Activated T-cell treated with anti-CD3 and anti-CD28 coated beads, Interleukin-2, amount 50 U/mL, for 4 hours (primary cell): ENCODE data around the gene CYP19A1. TPM values are rescaled to one million over a fixed set of nuclear protein-coding genes. Genes with fewer than 3 reads are reported as not detected.

Experiments
- ATAC-seq, 2 donors: fragments of 200-7000 bp; cut with Tn5 transposase; one replicate each; pipeline ENCODE4 v1.10.0; 2021
- DNase-seq: peaks from one replicate; pipeline ENCODE4 v3.0.0-alpha.2; 2020
- H3K27me3 Mint-ChIP-seq: one replicate; pipeline ENCODE4 v1.8.0; 2021; ENCODE audit warnings: low read depth, mixed read lengths
- H3K36me3 Mint-ChIP-seq: one replicate; pipeline ENCODE4 v1.8.0; 2022; ENCODE audit warnings: mixed read lengths; ENCODE audit not compliant: insufficient read depth
- H3K4me1 Mint-ChIP-seq: one replicate; pipeline ENCODE4 v1.8.0; 2021; ENCODE audit warnings: low read depth, mixed read lengths
- H3K4me3 Mint-ChIP-seq: one replicate; pipeline ENCODE4 v1.8.0; 2021; ENCODE audit warnings: mild to moderate bottlenecking, moderate library complexity, mixed read lengths
- H3K9me3 Mint-ChIP-seq: one replicate; pipeline ENCODE4 v1.8.0; 2021; ENCODE audit warnings: mixed read lengths
- total RNA-seq, 3 donors: library from RNA; stranded (reverse); gene quantifications; one replicate each; pipeline ENCODE4 v1.2.1, GENCODE V29; 2021

The CYP19A1 gene
- total RNA-seq, 3 donors from 2014 or later: 0.40 TPM; not detected in 2

DNA sequence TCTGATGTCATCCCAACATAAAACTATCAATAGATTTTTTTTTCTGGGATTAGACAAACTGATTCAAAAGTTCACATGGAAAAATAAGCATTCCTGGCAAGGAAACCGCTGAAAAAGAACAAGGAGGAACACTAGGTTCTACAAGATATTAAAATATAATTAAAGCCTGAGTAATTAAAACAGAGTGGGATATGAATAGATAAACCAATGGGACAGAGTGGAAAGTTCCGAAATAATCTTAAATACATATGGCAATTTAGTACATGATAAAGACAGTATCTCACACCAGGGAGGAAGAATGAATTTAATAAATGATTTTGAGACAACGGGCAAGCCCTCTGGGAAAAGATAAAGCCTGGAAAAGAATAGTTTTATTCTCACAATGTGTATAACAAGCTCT, 7.7 kb upstream of the CYP19A1 start:
- peaks cover 16% of the 10 kb centered on the region for H3K27me3 Mint-ChIP-seq
- no peak for DNase-seq
- H3K9me3 Mint-ChIP-seq: no peaks in the 10 kb centered on the region
- no peaks in the 10 kb centered on the region for H3K36me3 Mint-ChIP-seq
- no peak for ATAC-seq
- no peak overlapping the region for H3K4me3 Mint-ChIP-seq
- no peaks in the 10 kb centered on the region for H3K4me1 Mint-ChIP-seq

DNA sequence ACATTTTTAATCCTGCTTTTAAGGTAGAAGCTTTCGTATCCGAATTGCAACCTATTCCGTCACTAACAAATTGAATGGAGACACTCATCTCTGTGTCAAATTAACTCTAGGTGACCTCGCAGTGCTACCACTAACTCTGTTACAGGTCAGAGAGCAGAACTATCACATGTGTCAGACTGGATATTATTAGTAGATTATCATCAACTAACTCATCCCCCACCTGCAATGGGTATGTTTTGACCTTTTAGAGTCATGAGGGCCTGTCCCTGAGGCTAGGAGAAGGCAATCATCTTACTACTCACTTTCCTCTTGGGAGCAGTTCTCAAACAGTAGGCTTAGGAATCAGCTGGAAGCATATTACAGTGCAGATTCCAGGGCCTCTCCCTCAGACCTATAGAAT, 5.1 kb upstream of the CYP19A1 start:
- ATAC-seq: no peak
- Mint-ChIP-seq H3K4me3 (no peak overlapping the region), H3K4me1 (no peaks in the 10 kb centered on the region), H3K27me3 (peaks cover 26% of the 10 kb centered on the region), H3K9me3 (no peaks in the 10 kb centered on the region), H3K36me3 (no peaks in the 10 kb centered on the region)
- no peak for DNase-seq

DNA sequence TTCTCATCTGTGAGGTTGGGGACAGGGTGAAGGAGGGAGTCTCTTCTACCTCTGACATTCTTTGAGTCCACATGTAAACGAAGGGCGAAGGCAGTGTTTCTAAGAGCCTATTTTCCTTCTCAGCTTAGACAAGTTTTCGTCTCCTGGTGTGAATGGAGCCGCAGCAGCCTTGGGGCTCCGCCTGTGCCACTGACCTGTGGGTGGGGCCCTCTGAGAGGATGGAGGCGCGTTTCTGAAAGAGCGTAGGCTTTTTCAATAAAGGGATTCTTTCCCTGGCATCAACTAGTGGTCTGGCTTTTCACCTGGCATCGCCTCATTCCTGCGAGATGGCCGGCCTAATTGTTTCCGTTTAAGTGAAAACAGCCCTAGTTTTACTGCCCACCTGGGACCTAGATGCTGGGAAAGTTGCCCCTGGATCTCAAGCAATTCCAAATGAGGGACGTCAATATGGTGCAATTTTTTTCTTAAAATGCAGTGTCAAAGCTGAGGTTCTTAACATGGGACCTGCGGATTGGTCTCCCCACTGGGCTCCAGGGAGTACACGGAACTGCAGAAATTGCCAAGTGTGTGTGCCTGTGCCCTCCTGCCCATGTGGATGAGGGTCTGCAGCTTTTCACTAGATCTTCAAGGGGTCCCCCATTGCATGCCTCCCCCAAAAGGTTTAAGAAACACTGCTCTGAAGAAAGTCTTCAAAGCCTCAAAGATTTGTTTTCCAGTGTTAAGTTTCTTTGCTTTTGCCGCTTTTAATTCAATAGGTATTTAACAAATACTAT, 4.0 kb upstream of the CYP19A1 start:
- ATAC-seq (no peak), DNase-seq (no peak)
- Mint-ChIP-seq H3K4me1 (no peaks in the 10 kb centered on the region), H3K9me3 (no peaks in the 10 kb centered on the region), H3K27me3 (peaks cover 26% of the 10 kb centered on the region), H3K4me3 (no peak overlapping the region), H3K36me3 (no peaks in the 10 kb centered on the region)

DNA sequence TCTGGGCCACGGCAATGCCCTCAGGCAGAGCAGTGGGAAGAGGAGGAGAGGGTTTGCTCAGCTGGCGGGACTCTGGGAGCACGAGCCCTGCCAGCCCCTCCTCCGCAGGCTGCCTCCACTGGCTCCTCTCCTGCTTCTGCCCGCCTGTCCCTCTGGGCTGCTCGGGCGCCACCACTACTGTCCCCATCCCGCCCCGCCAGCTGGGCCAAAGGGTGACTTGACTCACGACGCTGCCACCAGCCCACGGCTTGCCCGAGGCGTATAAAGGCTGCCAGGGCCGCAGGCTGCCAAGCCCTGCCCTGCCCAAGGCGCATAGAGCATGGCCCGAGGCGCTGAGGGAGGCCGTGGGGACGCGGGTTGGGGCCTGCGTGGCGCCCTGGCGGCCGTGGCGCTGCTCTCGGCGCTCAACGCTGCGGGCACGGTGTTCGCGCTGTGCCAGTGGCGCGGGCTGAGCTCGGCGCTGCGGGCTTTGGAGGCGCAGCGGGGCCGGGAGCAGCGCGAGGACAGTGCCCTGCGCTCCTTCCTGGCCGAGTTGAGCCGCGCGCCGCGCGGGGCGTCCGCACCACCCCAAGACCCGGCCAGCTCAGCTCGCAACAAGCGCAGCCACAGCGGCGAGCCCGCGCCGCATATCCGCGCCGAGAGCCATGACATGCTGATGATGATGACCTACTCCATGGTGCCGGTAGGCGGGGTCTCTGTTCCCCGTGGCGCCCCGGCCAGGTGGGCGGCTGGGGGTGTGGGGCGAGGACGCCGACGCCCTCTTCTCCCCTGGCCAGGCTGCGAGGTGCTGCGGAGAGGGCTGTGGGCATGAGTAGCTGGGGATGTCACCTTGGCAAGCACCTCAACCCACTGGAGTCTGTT, 3.2 kb upstream of the CYP19A1 start, which contains the start of gene GLDN:
TSS of gene GLDN (plus strand) at position 290 of the 861 bp plus-strand sequence. CDS start at position 320, 30 bp downstream.
- no peaks in the 10 kb centered on the region for H3K36me3 Mint-ChIP-seq
- DNase-seq (no peak), ATAC-seq (peak; percentile 25 to 27)
- no peaks in the 10 kb centered on the region for H3K9me3 Mint-ChIP-seq
- peaks cover 26% of the 10 kb centered on the region for H3K27me3 Mint-ChIP-seq
- H3K4me1 Mint-ChIP-seq: no peaks in the 10 kb centered on the region
- no peak within 1 kb of the TSS for H3K4me3 Mint-ChIP-seq

DNA sequence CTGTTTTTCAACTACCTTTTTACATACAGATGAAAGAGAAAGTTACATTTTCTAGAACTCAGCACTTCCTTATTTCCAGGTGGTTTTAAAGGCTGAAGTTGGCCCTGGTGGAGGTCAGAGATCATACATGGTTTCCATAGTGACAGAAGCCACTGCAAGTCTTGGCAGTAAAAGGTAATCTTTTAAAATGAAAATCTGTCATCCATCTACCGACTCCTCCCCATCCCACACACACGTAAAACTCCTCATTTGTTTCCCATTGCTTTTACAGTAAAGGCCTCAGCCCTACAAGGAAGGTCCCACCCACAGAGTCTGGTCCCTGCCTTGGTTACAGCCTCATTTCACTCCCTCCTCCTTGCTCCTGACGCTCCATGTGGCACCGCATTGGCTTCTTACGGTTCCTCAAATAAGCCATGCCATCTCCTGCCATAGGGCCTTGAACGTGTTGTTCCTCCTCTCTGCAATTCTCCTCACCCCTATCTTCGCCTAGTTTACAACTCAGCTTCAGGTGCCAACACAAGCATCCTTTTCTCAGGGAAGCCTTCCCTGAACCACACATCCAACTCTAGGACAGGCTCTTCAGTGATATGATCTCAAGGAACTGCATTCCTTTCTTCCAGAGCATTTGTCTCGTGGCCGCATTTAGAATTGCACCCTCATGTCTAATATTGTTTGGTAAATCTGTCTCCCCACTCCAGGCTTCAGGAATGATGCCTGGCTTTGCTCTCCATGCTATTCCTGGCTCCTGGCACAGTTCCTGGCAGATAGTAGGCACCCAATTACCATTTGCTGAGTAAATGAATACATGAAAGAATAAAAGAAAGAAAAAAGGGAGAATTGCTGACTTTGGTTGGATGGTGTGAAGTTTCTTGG, 2.6 kb downstream of the CYP19A1 start:
- H3K4me1 Mint-ChIP-seq: no peaks in the 10 kb centered on the region
- H3K9me3 Mint-ChIP-seq: no peaks in the 10 kb centered on the region
- peaks cover 10% of the 10 kb centered on the region for H3K27me3 Mint-ChIP-seq
- H3K4me3 Mint-ChIP-seq: no peak overlapping the region
- no peaks in the 10 kb centered on the region for H3K36me3 Mint-ChIP-seq
- DNase-seq (no peak), ATAC-seq (no peak)

DNA sequence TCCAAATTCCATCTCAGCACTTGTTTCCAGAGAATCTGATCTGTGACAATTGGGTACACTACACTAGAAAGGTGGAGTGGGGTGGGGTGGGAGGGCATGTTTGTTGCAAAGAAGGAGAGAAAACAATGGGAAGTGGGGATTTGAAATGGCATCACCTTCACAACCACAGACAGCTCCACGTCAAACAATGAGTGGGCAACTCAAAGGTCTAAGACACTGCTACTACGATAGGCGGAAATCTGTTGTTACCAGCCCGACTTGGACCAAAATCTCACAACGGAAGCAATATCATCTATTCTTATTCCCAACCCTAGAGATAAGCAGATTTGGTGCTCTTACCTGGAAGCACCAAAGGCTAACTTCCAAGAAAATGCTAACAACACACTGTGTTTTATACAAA, 3.3 kb downstream of the CYP19A1 start:
- H3K36me3 Mint-ChIP-seq: no peaks in the 10 kb centered on the region
- no peak overlapping the region for H3K4me3 Mint-ChIP-seq
- no peak for DNase-seq
- H3K27me3 Mint-ChIP-seq: peaks cover 4% of the 10 kb centered on the region
- H3K9me3 Mint-ChIP-seq: no peaks in the 10 kb centered on the region
- no peaks in the 10 kb centered on the region for H3K4me1 Mint-ChIP-seq
- no peak for ATAC-seq

DNA sequence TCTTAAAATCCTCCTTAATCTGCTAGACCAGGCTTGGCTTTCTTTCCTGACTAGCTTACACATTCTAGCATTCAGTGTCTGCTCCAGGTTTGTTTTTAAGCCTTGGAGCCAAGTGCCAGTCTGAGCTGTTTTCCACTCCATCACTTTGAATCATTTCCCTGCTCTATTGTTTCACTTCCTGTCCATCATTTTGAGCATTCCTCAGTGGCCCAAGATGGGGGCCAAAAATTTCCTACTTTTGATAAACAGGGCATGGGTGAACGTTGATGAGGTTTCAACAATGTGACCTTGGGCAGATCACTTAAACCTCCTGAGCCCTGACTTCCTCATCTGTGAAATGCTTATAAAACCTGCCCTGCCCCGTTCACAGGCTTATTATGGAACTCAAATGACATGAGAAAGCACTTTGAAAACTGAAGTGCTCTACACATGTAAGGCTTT, 4.4 kb downstream of the CYP19A1 start:
- Mint-ChIP-seq H3K4me3 (no peak overlapping the region), H3K4me1 (no peaks in the 10 kb centered on the region), H3K9me3 (no peaks in the 10 kb centered on the region), H3K36me3 (no peaks in the 10 kb centered on the region), H3K27me3 (no peaks in the 10 kb centered on the region)
- DNase-seq (no peak), ATAC-seq (no peak)

DNA sequence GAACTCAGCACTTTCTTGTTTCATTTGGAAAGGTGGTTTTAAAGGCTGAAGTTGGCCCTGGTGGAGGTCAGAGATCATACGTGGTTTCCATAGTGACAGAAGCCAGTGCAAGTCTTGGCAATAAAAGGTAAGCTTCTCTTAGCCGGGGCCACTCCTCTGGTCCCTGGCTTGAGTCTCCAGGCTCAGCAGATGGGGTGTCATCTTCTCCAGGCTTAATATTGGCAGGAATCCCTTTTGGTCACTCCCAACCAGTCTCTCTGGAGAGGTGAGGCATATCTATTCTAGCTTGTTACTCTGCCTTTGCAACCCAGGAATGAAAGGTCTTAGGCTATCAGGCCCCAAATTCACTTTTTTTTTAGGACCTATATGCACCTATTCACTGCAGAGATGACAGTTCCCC, 4.8 kb downstream of the CYP19A1 start:
- H3K4me3 Mint-ChIP-seq: no peak overlapping the region
- no peak for ATAC-seq

DNA sequence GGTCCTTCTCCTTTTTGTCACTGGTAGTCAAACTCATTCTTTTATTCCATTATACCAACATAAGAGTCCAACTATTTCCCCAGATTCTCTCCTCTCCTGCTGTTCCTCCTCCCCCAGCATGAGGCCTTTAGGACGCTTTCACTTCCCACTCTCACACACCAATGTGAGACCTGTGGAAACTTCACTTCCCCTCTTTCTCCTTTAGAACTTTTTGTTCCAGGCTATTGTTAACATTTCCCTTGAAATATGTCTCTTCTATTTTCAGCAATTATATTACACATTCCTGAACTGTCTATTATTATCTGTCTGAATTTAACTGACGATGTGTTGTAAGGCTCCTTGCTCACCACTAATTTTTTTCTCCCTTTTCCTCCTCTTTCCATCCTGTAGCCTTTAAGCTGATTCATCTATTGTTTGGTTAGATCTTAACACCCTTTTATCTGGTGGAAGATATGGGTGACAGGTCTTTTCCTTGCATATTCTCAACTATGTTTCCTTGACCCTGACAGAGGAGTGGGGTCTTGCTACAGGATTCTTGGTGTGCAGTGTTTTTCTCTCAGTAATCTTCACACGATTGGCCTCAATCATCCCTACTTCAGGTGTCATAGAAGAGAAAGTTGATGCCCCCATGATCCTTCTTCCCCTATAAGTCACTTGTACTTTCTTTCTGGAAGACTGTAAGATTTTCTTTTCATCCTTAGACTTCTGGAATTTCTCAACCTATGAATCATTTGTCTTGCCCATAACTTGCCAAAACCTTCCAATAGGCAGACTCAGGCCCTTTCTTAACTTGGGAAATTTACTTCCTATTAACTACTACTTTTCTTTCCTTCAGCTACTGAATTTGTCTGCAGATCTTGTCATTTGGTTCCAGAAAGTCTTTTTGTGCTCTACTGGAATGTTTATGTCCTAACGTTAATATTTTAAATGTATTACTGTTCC, 5.9 kb downstream of the CYP19A1 start:
- Mint-ChIP-seq H3K36me3 (no peaks in the 10 kb centered on the region), H3K9me3 (no peaks in the 10 kb centered on the region), H3K4me1 (no peaks in the 10 kb centered on the region), H3K4me3 (no peak overlapping the region), H3K27me3 (no peaks in the 10 kb centered on the region)
- DNase-seq (no peak), ATAC-seq (no peak)

More for the DNA sequence above, 4.8 kb downstream of the CYP19A1 start:
- no peaks in the 10 kb centered on the region for H3K4me1 Mint-ChIP-seq
- no peaks in the 10 kb centered on the region for H3K9me3 Mint-ChIP-seq
- no peaks in the 10 kb centered on the region for H3K36me3 Mint-ChIP-seq
- DNase-seq: no peak
- H3K27me3 Mint-ChIP-seq: no peaks in the 10 kb centered on the region

DNA sequence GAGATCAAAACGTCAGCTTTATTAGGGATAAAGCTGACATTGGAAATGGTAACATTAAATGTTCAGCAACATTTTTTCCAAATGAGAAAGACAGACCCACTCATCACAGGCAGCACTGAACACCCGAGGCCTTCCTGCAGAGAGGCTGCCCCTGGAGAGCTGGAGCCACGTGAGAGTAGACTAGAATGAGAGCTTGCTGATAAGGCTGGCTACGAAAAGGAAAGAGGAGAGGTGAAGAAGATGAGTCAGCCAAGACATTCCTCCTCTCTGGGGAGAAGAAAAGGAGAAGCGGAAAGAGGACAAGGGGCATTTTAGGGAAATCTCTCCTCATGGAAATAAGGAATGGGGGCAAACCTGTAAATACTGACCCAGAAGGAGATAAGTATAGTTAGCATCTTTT, 7.3 kb downstream of the CYP19A1 start:
- Mint-ChIP-seq H3K9me3 (no peaks in the 10 kb centered on the region), H3K27me3 (no peaks in the 10 kb centered on the region), H3K36me3 (no peaks in the 10 kb centered on the region), H3K4me3 (no peak overlapping the region), H3K4me1 (no peaks in the 10 kb centered on the region)
- DNase-seq (no peak), ATAC-seq (no peak)

DNA sequence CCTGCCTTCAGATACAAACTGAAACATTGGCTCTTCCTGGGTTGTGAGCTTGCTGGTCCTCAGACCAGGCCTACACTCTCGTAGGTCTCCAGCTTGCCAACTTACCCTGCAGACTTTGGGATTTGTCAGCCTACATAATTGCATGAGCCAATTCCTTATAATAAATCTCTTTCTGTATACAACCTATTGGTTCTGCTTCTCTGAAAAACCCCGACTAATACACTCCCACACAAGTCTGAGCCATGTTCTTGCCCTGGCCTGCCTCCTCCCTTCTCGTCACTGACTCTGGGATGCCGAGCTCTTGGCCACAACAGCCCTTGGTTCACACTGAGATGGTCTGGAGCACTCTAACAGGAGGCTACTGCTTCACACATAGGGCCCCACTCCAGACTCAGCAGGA, 9.5 kb downstream of the CYP19A1 start:
- ATAC-seq: no peak
- DNase-seq: no peak
- H3K27me3 Mint-ChIP-seq: peaks cover 5% of the 10 kb centered on the region
- no peaks in the 10 kb centered on the region for H3K9me3 Mint-ChIP-seq
- no peaks in the 10 kb centered on the region for H3K4me1 Mint-ChIP-seq
- no peak overlapping the region for H3K4me3 Mint-ChIP-seq
- no peaks in the 10 kb centered on the region for H3K36me3 Mint-ChIP-seq

DNA sequence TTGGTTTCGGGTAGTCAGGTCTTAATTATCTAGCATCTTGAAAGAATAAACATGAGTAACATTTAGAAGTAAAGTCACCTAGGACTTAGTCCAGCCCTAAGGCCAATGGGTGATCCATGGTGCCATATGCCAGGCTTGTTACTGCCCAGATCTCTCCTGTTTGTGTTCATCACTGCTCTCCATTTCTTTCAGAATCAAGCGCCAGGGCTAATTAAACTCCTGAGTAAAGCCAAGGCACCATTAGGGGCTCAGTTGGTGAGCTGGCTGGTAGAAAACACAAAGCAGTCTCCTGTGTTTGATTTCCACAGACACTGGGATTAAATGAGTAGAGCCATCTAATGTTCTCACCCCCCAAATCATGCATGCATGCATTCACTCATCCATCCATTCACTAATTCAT, 11.3 kb downstream of the CYP19A1 start:
- H3K27me3 Mint-ChIP-seq: peaks cover 6% of the 10 kb centered on the region
- ATAC-seq: no peak
- no peak overlapping the region for H3K4me3 Mint-ChIP-seq
- H3K9me3 Mint-ChIP-seq: no peaks in the 10 kb centered on the region
- no peaks in the 10 kb centered on the region for H3K36me3 Mint-ChIP-seq
- no peak for DNase-seq
- no peaks in the 10 kb centered on the region for H3K4me1 Mint-ChIP-seq

DNA sequence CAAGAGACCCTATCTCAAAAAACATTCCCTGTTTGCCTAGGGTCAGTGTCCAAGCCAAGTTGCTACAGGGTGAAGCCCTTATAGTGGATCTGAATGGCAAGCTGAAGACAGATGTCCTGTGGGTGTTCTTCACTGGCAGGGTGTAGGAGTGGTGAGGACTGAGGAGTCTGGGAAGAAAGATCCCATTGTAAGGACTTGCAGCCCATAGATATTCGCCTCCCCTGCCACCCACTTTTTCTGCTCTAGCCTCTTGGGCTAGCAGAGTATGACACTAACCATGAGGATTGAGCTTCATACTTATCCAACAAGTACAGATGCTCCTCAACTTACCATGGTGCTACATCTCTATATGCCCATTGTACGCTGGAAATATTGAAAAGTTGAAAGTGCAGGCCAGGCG, 13.2 kb downstream of the CYP19A1 start:
- H3K36me3 Mint-ChIP-seq: no peaks in the 10 kb centered on the region
- no peak for DNase-seq

More for the DNA sequence above, 13.2 kb downstream of the CYP19A1 start:
- Mint-ChIP-seq H3K4me3 (no peak overlapping the region), H3K9me3 (no peaks in the 10 kb centered on the region), H3K4me1 (no peaks in the 10 kb centered on the region), H3K27me3 (peaks cover 6% of the 10 kb centered on the region)
- no peak for ATAC-seq
